OCI-LY1 (cell line): ENCODE data around the gene GATA6.

Experiments used
- H2AFZ ChIP-seq: fragments of 200-600 bp; sonication (generic), shearing (Covaris generic); 2 replicates; pipeline ENCODE4 v1.6.0; 2014; ENCODE audit warnings: antibody characterized with exemption, mild to moderate bottlenecking, low read length
- H3F3A ChIP-seq: fragments of 200-600 bp; sonication (generic), shearing (Covaris generic); 2 replicates; pipeline ENCODE4 v1.6.0; 2014; ENCODE audit warnings: mild to moderate bottlenecking, antibody characterized with exemption, low read length, moderate library complexity; ENCODE audit not compliant: insufficient read depth
- H3K27ac ChIP-seq: fragments of 200-600 bp; sonication (generic); 2 replicates; pipeline ENCODE4 v1.5.1; 2014; ENCODE audit warnings: low read length, mixed run types, mild to moderate bottlenecking, low read depth; ENCODE audit not compliant: poor library complexity, severe bottlenecking
- H3K27me3 ChIP-seq: fragments of 200-600 bp; sonication (generic); 2 replicates; pipeline ENCODE4 v1.6.0; 2014; ENCODE audit warnings: antibody characterized with exemption, mild to moderate bottlenecking, low read length, moderate library complexity; ENCODE audit not compliant: insufficient read depth
- H3K36me3 ChIP-seq: fragments of 200-600 bp; sonication (generic); 2 replicates; pipeline ENCODE4 v1.6.1; 2014; ENCODE audit warnings: mild to moderate bottlenecking, antibody characterized with exemption, low read length, moderate library complexity, mixed read lengths; ENCODE audit not compliant: insufficient read depth
- H3K4me1 ChIP-seq: fragments of 200-600 bp; sonication (generic); 2 replicates; pipeline ENCODE4 v1.5.1; 2014; ENCODE audit warnings: mild to moderate bottlenecking, low read length, moderate library complexity; ENCODE audit not compliant: insufficient read depth, severe bottlenecking
- H3K4me2 ChIP-seq: fragments of 200-600 bp; sonication (generic), shearing (Covaris generic); 2 replicates; pipeline ENCODE4 v1.6.1; 2014; ENCODE audit warnings: low read length
- H3K4me3 ChIP-seq: fragments of 200-600 bp; sonication (generic); 2 replicates; pipeline ENCODE4 v1.5.1; 2014; ENCODE audit warnings: low read length, low read depth, mild to moderate bottlenecking, mixed read lengths; ENCODE audit not compliant: poor library complexity, severe bottlenecking
- H3K79me2 ChIP-seq: fragments of 200-600 bp; shearing (Covaris generic); 2 replicates; pipeline ENCODE4 v1.6.1; 2016; ENCODE audit warnings: mixed run types, low read length, mixed read lengths; ENCODE audit not compliant: insufficient read depth
- H3K9ac ChIP-seq: fragments of 200-600 bp; sonication (generic), shearing (Covaris generic); 2 replicates; pipeline ENCODE4 v1.6.1; 2014; ENCODE audit warnings: mild to moderate bottlenecking, low read length, mixed read lengths
- H3K9me2 ChIP-seq: fragments of 200-600 bp; sonication (generic), shearing (Covaris generic); 2 replicates; pipeline ENCODE4 v1.6.1; 2014; ENCODE audit warnings: low read depth, mild to moderate bottlenecking, low read length, mixed read lengths
- H3K9me3 ChIP-seq: fragments of 200-600 bp; shearing (Covaris generic); 2 replicates; pipeline ENCODE4 v1.6.1; 2014; ENCODE audit warnings: low read length, mixed read lengths
- H4K20me1 ChIP-seq: fragments of 200-600 bp; sonication (generic), shearing (Covaris generic); 2 replicates; pipeline ENCODE4 v1.6.0; 2016; ENCODE audit warnings: mild to moderate bottlenecking, low read length; ENCODE audit not compliant: insufficient read depth
- EZH2 ChIP-seq: fragments of 200-600 bp; sonication (generic), shearing (Covaris generic); IDR thresholded peaks from 2 replicates; pipeline ENCODE4 v1.8.0; 2017; ENCODE audit warnings: borderline replicate concordance, mixed run types, mild to moderate bottlenecking, antibody characterized with exemption, low read length, moderate library complexity, mixed read lengths
- TF ChIP-seq, protein P1 (sequence below): fragments of 200-600 bp; sonication (generic), shearing (Covaris generic); IDR thresholded peaks from 2 replicates; pipeline ENCODE4 v1.5.1; 2017; ENCODE audit warnings: mild to moderate bottlenecking, antibody characterized with exemption, low read length, moderate library complexity, mixed read lengths

The GATA6 gene

DNA sequence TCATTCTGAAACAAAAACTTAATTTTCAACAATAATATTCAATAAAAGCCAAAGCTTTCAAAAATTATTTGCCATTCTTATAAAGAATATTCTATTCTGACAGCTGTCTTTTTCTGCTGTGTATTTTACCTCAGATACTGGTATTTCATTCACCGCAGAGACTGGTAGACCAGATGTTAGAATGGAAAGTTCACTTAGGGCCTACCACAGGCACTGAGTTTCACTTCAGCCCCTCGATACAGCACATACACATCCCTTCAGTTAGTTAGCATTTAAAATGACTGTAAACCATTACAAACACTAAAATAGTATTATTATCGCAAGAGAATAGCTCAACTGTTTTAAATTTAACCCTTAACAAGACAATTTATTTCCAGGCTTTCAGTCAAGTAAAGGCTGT is 24.2 kb upstream of the GATA6 start:
- Histone ChIP-seq H3K79me2 (no peaks in the 10 kb centered on the region), H3K9ac (no peak overlapping the region), H3K27me3 (no peaks in the 10 kb centered on the region), H3K4me1 (no peaks in the 10 kb centered on the region), H4K20me1 (no peaks in the 10 kb centered on the region), H3K36me3 (no peaks in the 10 kb centered on the region), H3K4me2 (no peak overlapping the region), H3K9me2 (no peaks in the 10 kb centered on the region), H3K27ac (no peak overlapping the region), H3K4me3 (no peak overlapping the region), H3K9me3 (no peaks in the 10 kb centered on the region), H2AFZ (no peak overlapping the region), H3F3A (no peaks in the 10 kb centered on the region)
- TF ChIP-seq EZH2, result no peak
- TF ChIP-seq, protein P1, sequence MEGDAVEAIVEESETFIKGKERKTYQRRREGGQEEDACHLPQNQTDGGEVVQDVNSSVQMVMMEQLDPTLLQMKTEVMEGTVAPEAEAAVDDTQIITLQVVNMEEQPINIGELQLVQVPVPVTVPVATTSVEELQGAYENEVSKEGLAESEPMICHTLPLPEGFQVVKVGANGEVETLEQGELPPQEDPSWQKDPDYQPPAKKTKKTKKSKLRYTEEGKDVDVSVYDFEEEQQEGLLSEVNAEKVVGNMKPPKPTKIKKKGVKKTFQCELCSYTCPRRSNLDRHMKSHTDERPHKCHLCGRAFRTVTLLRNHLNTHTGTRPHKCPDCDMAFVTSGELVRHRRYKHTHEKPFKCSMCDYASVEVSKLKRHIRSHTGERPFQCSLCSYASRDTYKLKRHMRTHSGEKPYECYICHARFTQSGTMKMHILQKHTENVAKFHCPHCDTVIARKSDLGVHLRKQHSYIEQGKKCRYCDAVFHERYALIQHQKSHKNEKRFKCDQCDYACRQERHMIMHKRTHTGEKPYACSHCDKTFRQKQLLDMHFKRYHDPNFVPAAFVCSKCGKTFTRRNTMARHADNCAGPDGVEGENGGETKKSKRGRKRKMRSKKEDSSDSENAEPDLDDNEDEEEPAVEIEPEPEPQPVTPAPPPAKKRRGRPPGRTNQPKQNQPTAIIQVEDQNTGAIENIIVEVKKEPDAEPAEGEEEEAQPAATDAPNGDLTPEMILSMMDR, result no peak

DNA sequence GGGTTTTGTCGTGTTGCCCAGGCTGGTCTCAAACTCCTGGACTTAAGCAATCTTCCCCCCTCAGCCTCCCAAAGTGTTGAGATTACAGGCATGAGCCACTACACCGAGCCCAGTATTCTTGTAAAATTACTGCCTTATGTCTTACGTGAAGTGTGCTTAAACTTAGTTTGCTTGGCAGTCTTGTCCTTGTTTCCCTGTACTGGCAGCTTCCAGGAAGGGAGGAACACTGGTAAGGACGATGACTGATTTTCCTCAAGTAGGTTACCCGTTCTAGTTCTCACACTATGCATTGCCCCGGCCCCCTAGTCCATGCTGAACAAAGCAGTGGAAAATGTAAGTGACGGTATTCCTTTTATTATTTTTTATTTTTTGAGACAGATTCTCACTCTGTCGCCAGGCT is 19.7 kb upstream of the GATA6 start:
- H3K36me3 ChIP-seq, result no peaks in the 10 kb centered on the region
- H2AFZ ChIP-seq, result no peak overlapping the region
- no peaks in the 10 kb centered on the region for H4K20me1 ChIP-seq

DNA sequence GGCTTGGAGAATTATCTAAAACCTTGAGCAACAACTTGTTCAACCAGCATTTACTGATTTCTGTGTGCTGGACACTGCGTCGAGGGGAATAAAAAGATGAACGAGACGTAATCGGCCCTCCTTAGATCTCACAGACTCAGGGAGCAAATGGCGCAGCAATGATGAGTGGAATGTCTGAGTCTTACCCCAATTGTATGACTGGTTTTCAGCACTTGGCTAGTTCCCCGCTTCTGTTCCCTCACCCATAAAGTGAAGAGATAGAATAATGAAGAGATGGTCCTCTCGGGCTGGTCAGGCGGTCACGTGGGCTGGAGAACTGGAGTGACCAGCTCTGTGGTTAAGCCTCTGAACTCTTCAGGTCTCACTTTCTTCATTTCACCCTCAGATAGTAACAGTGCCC is 17.3 kb upstream of the GATA6 start:
- Histone ChIP-seq H3K9me2 (no peaks in the 10 kb centered on the region), H3K79me2 (no peaks in the 10 kb centered on the region), H3K36me3 (no peaks in the 10 kb centered on the region), H2AFZ (no peak overlapping the region), H4K20me1 (no peaks in the 10 kb centered on the region), H3K27me3 (no peaks in the 10 kb centered on the region), H3K4me2 (no peak overlapping the region), H3K4me3 (no peak overlapping the region), H3K4me1 (no peaks in the 10 kb centered on the region), H3K9ac (no peak overlapping the region), H3K27ac (no peak overlapping the region), H3K9me3 (no peaks in the 10 kb centered on the region), H3F3A (no peaks in the 10 kb centered on the region)
- no peak for TF ChIP-seq EZH2
- TF ChIP-seq, protein P1, result no peak

More for the DNA sequence above, 19.7 kb upstream of the GATA6 start:
- Histone ChIP-seq H3K9me2 (no peaks in the 10 kb centered on the region), H3K27ac (no peak overlapping the region), H3K9me3 (no peaks in the 10 kb centered on the region), H3K4me3 (no peak overlapping the region), H3K4me1 (no peaks in the 10 kb centered on the region), H3K4me2 (no peak overlapping the region), H3K9ac (no peak overlapping the region), H3K27me3 (no peaks in the 10 kb centered on the region), H3F3A (no peaks in the 10 kb centered on the region), H3K79me2 (no peaks in the 10 kb centered on the region)
- TF ChIP-seq EZH2, result no peak
- TF ChIP-seq, protein P1, result no peak
